ENCODE results near the gene CD44. TPM values are rescaled to one million over a fixed set of nuclear protein-coding genes. Genes with fewer than 3 reads are reported as not detected.
A peak's percentile ranks its signal among the peaks of the same experiment; 100 is the strongest.

The CD44 gene
- total RNA-seq, 1 donor from 2014 or later, result 613 TPM

- peaks cover 33% of the 10 kb centered on the region for H3K4me1 ChIP-seq
- DNase-seq (no peak), ATAC-seq (no peak)
- H3K36me3 ChIP-seq, result peaks cover 65% of the 10 kb centered on the region
- no peak overlapping the region for H3K4me3 ChIP-seq
- peak overlapping the region; percentile 50 for H3K27ac ChIP-seq
- TF ChIP-seq CTCF (IDR thresholded peaks at IDR 0.05), result no peak
- H3K27me3 ChIP-seq (ENCODE audit: low read depth), result no peaks in the 10 kb centered on the region
- no peaks in the 10 kb centered on the region for H3K9me3 ChIP-seq
- intact Hi-C loops (cut with DNase I), result no loop called here
Observed at GRCh38 chr11:35228328-35228725, 89.4 kb downstream of the CD44 start.

- H3K4me1 ChIP-seq, result peaks cover 33% of the 10 kb centered on the region
- peaks cover 4% of the 10 kb centered on the region for H3K9me3 ChIP-seq
- H3K36me3 ChIP-seq, result peaks cover 45% of the 10 kb centered on the region
- no peak overlapping the region for H3K4me3 ChIP-seq
- no peak overlapping the region for H3K27ac ChIP-seq
- TF ChIP-seq CTCF (IDR thresholded peaks at IDR 0.05), result no peak
- ATAC-seq, result no peak
- intact Hi-C loops (cut with DNase I), result no loop called here
- DNase-seq, result no peak
- H3K27me3 ChIP-seq (ENCODE audit: low read depth), result no peaks in the 10 kb centered on the region
Observed at GRCh38 chr11:35230388-35230787, 91.4 kb downstream of the CD44 start.

- intact Hi-C loops (cut with DNase I), result no loop called here
- Histone ChIP-seq H3K27me3 (ENCODE audit: low read depth) (no peaks in the 10 kb centered on the region), H3K9me3 (peaks cover 4% of the 10 kb centered on the region), H3K36me3 (peaks cover 36% of the 10 kb centered on the region), H3K27ac (no peak overlapping the region), H3K4me1 (peaks cover 36% of the 10 kb centered on the region), H3K4me3 (no peak overlapping the region)
- DNase-seq (no peak), ATAC-seq (peak; percentile 52 to 63)
- TF ChIP-seq CTCF (IDR thresholded peaks at IDR 0.05), result no peak
Observed at GRCh38 chr11:35231076-35231860, 92.3 kb downstream of the CD44 start.

GRCh38 chr11:35232891-35233330 is 93.9 kb downstream of the CD44 start:
- intact Hi-C loops (cut with DNase I), result no loop called here

GRCh38 chr11:35233518-35233917 is 94.5 kb downstream of the CD44 start:
- TF ChIP-seq CTCF (IDR thresholded peaks at IDR 0.05), result no peak
- Histone ChIP-seq H3K4me1 (peaks cover 44% of the 10 kb centered on the region), H3K27ac (no peak overlapping the region), H3K36me3 (peaks cover 27% of the 10 kb centered on the region), H3K27me3 (ENCODE audit: low read depth) (no peaks in the 10 kb centered on the region), H3K4me3 (no peak overlapping the region), H3K9me3 (peaks cover 4% of the 10 kb centered on the region)
- ATAC-seq (no peak), DNase-seq (no peak)
- intact Hi-C loops (cut with DNase I), result no loop called here

More at GRCh38 chr11:35232891-35233330, 93.9 kb downstream of the CD44 start:
- Histone ChIP-seq H3K4me3 (no peak overlapping the region), H3K27me3 (ENCODE audit: low read depth) (no peaks in the 10 kb centered on the region), H3K4me1 (peaks cover 45% of the 10 kb centered on the region), H3K9me3 (peaks cover 4% of the 10 kb centered on the region), H3K36me3 (peaks cover 27% of the 10 kb centered on the region), H3K27ac (no peak overlapping the region)
- TF ChIP-seq CTCF (IDR thresholded peaks at IDR 0.05), result no peak
- DNase-seq (no peak), ATAC-seq (no peak)
